ENCODE results near the gene TP53BP1.

The TP53BP1 gene

GRCh38 chr15:43439268-43439667 is 53.7 kb downstream of the TP53BP1 start:
- POLR2A ChIA-PET (ENCODE audit: low non-redundant PET) = no interaction called here
- CTCF ChIA-PET = no interaction called here
- no peak overlapping the region for H3K27ac ChIP-seq
- no peak for DNase-seq (ENCODE audit: low spot score)
- TF ChIP-seq, protein P1, sequence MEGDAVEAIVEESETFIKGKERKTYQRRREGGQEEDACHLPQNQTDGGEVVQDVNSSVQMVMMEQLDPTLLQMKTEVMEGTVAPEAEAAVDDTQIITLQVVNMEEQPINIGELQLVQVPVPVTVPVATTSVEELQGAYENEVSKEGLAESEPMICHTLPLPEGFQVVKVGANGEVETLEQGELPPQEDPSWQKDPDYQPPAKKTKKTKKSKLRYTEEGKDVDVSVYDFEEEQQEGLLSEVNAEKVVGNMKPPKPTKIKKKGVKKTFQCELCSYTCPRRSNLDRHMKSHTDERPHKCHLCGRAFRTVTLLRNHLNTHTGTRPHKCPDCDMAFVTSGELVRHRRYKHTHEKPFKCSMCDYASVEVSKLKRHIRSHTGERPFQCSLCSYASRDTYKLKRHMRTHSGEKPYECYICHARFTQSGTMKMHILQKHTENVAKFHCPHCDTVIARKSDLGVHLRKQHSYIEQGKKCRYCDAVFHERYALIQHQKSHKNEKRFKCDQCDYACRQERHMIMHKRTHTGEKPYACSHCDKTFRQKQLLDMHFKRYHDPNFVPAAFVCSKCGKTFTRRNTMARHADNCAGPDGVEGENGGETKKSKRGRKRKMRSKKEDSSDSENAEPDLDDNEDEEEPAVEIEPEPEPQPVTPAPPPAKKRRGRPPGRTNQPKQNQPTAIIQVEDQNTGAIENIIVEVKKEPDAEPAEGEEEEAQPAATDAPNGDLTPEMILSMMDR (conservative IDR thresholded peaks at IDR 0.05; ENCODE audit: low read depth) = no peak

DNA sequence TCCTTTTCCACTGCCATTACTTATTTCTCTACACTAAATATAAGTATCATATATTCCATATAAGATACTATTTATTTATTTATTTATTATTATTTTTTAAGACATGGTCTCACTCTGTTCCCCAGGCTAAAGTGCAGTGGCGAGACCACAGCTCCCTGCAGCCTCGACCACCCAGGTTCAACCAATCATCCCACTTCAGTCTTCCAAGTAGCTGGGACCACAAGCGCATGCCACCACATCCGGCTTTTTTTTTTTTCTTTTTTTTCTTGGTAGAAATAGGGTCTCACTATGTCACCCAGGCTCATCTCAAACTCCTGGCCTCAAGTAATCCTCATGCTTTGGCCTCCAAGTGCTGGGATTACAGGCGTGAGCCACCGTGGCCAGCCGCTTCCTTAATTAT is 56.6 kb downstream of the TP53BP1 start:
- POLR2A ChIA-PET (ENCODE audit: low non-redundant PET) = no interaction called here
- CTCF ChIA-PET = interaction anchor here (0.6 to 0.7 kb wide), 2 partner anchors 16 to 534 kb away, joined by 3 to 7 read pairs; no protein-coding TSS in a partner anchor
- H3K27ac ChIP-seq = no peak overlapping the region
- no peak for DNase-seq (ENCODE audit: low spot score)
- TF ChIP-seq, protein P1 (conservative IDR thresholded peaks at IDR 0.05; ENCODE audit: low read depth) = no peak

DNA sequence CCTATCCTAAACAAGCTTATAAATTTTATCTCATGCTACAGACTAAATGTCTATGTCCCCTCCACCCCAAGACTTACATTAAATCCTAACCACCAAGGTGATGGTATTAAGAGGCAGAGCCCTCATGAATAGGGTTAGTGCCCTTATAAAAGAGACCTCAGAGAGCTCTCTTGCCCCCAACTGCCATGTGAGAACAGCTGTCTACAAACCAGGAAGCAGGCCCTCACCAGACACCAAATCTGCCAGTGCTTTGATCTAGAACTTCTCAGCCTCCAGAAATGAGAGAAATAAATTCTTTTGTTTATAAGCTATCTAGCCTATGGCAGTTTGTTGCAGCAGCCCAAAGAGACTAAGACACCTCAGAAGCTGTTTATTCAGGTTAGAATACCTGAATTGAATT is 58.5 kb downstream of the TP53BP1 start:
- DNase-seq (ENCODE audit: low spot score) = no peak
- ChIA-PET POLR2A (ENCODE audit: low non-redundant PET) (no interaction called here), CTCF (interaction anchor here (0.6 kb wide), 1 partner anchor 36 kb away, joined by 5 read pairs; no protein-coding TSS in a partner anchor)
- TF ChIP-seq, protein P1 (conservative IDR thresholded peaks at IDR 0.05; ENCODE audit: low read depth) = no peak
- H3K27ac ChIP-seq = no peak overlapping the region

DNA sequence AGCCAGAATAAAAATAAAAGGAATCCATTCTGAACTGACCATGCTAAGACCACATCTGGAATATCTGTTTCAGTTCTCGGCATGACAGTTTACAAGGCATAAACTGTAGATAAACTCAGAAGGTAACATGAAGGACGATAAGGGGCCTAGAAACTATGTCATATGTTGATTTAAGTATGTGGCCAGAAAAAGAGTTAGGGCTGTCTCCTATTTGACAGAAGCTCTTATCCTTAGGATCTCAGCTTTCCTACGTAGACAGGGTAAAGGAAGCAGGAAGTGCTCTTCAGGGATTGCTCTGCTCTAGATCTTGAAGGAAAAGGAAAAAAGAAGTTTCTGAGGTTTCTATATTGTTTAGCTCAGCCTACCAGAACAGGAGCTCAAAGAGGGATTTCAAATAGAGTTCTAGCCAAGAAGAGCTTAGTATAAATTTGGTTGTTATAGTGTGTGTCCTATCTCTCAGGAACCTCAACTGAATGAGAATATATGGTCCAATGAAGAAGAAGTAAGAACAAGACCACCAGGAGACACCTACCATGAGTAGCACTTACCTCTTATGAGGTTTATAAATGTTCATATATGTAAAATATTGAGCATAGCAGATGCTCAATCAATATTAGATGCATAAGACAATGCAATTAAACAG is 59.2 kb downstream of the TP53BP1 start:
- TF ChIP-seq, protein P1 (conservative IDR thresholded peaks at IDR 0.05; ENCODE audit: low read depth) = no peak
- POLR2A ChIA-PET (ENCODE audit: low non-redundant PET) = no interaction called here
- DNase-seq (ENCODE audit: low spot score) = no peak
- CTCF ChIA-PET = no interaction called here
- no peak overlapping the region for H3K27ac ChIP-seq

DNA sequence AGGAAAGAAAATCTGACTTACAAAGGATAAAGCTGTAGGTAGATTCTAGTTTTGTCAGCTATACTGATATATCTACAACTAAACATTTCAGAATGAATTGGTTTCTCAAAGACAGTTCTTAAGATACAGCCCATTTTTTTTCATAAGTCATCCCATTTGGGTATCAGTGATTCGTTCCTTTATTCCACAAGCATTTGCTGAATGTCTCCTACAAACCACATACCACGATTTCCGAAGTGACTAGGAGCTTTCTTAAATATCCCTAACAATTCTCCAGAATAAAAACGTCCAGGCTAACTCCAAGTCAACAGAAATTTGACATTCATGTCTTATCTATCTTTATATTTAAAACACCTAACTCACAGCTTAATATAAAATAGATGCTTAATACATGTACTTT is 59.8 kb downstream of the TP53BP1 start:
- TF ChIP-seq, protein P1 (conservative IDR thresholded peaks at IDR 0.05; ENCODE audit: low read depth) = no peak
- no peak overlapping the region for H3K27ac ChIP-seq
- no peak for DNase-seq (ENCODE audit: low spot score)
- POLR2A ChIA-PET (ENCODE audit: low non-redundant PET) = no interaction called here
- CTCF ChIA-PET = no interaction called here

GRCh38 chr15:43429687-43430086 is 63.3 kb downstream of the TP53BP1 start:
- ChIA-PET POLR2A (ENCODE audit: low non-redundant PET) (no interaction called here), CTCF (no interaction called here)

More at GRCh38 chr15:43429687-43430086, 63.3 kb downstream of the TP53BP1 start:
- TF ChIP-seq, protein P1 (conservative IDR thresholded peaks at IDR 0.05; ENCODE audit: low read depth) = no peak
- DNase-seq (ENCODE audit: low spot score) = no peak
- H3K27ac ChIP-seq = no peak overlapping the region
